NCI-H2029 treated with DMSO at 0.1 percent for 48 hours (cell line): ENCODE measurements around the gene RPRM.
"Not testable (repeated sequence)": the region's sequence is repeated elsewhere in the genome, so short reads cannot be mapped to it uniquely, and the experiment has no call there.

Source experiments
- DNase-seq: peaks from one replicate; lab custom pipeline; 2025; lab: John Stamatoyannopoulos, UW

The RPRM gene

DNA sequence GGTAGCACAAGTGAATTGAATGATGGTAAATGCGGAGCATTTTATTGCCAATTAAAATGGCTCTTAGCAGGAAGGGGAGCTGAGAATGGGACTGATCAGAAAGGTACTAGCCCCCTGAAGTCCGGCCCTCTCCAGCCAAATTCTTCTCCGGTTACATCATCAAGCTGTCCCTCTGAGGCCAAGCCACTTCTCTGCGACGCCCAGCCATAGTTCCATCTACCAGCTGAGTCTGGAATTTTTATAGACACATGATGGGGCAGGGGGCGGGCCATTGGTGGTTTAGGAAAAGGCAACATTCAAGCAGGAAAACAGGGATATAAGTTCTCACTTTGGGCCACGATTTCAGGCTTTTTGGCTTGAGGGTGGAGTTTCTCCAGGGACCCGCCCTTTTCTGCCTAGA, 22.7 kb downstream of the RPRM start:
- DNase-seq = no peak

DNA sequence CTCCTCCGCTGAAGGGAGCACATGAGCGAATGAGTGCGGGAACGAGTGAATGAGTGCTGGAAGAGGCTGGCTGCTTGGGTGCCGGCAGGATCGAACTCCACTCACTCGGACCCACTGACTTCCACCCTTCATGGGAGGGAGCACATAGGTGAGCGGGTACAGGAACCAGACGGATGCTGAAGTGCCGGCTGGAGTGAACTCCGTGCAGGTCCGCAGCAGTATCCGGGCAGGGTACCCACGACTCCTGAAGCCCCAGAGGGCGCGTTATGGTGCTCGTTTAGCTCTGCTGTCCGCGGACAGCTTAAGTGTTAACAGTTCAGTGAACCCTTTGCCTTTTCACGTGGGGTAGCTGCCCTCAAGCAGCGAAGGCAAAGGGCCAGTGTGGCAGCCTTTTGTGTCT, 23.2 kb downstream of the RPRM start:
- no peak for DNase-seq

DNA sequence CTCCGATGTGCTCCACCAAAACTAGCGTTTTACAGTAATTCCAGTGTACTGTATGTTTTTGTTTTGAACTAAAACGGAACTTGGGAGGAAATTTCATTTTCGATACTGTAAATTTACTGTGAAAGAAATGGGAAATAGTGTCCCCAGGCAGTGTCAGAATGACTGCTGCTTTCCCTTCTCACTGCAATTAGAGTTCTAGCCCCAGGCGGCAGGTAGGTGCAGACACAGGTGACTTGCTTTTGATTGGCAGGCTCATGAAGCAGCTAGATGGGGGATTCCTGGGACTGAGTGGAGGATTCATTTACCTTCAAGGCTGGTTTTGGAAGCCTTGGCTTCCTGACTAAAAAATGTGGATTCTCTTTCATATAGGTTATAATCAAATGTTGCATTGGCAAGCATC, 27.0 kb downstream of the RPRM start:
- DNase-seq = no peak

DNA sequence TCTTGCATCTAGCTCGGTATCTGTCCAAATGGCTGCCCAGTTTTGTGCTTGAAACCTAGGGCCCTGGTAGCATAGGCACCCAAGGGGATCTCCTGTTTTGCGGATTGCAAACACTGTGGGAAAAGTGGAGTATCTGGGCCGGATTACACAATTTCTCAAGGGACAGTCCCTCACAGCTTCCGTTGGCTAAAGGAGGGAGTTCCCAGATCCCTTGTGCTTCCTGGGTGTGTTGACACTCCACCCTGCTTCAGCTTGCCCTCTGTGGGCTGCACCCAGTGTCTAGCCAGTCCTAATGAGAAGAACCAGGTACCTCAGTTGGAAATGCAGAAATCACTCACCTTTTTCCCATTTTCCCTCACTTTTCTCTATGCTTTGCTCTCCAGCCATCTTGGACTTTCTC, 35.5 kb downstream of the RPRM start:
- no peak for DNase-seq

DNA sequence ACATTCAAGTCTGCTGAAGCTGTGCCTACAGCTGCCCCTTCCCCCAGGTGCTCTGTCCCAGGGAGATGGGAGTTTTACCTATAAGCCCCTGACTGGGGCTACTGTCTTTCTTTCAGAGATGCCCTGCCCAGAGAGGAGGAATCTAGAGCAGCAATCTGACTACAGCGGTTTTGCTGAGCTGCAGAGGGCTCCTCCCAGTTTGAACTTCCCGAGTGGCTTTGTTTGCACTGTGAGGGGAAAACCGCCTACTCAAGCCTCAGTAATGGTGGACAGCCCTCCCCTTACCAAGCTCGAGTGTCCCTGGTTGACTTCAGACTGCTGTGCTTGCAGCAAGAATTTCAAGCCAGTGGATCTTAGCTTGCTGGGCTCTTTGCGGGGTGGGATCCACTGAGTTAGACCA, 35.9 kb downstream of the RPRM start:
- DNase-seq = not testable (repeated sequence)

DNA sequence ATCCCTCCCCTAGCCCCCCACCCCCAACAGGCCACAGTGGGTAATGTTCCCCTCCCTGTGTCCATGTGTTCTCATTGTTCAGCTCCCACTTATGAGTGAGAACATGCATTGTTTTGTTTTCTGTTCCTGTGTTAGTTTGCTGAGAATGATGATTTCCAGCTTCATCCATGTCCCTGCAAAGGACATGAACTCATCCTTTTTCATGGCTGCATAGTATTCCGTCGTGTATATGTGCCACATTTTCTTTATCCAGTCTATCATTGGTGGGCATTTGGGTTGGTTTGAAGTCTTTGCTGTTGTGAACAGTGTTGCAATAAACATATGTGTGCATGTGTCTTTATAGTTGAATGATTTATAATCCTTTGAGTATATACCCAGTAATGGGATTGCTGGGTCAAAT, 38.5 kb downstream of the RPRM start:
- DNase-seq = not testable (repeated sequence)

DNA sequence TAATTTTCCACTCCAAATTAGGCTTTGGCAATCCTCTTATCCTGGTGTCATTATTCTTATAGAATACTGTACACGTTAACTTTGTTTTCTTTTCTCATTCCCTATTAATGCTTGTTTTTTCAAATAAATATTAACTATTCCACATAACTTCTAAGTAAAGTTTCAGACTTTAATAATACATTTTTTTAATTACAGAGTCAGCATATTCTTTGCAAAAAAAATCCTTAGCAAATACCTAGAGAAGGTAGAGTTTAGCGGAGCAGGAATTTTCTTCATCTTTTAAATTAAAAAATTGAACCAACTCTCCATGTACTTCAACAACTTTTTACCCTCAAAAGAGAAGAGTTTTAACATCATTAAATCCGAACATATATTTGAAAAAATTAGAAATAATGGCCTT, 45.2 kb downstream of the RPRM start:
- no peak for DNase-seq

DNA sequence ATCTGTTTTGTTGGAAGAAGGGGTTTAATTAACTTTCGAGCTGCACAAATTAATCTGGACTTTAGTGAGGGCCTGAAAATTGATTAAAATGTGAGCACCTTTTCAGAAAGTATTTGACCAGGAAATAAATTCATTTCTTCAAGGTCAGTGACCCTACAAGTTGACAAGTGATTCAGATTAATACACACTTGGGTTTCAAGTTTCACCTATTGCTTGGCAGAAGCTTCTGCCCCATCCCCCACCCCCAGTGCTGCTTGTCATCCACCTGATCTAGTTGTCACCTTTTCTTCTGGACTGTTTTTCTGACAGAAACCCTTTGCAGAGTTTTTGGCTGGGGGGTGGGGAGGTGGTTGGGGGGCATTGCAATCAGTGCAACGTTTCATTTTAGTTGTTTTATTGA, 46.2 kb downstream of the RPRM start:
- peak; percentile 2 for DNase-seq

DNA sequence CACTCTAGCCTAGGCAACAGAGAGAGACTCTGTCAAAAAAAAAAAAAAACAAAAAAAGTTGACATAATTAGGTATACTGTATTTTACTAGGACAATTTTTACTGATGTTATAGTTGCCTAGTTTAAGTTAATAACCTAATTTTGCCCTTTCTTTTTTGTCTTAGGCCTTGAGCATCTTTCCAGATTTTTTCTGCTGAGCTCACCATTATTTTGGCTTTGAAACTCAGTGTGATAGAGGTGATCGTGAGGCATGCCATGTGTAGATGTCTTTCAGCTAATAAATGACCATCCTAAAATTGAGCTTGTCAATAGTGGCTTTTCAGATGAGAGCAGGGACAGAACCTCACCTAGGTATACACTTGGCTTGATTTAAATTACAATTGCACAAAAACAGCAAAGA, 47.4 kb downstream of the RPRM start:
- no peak for DNase-seq
